Common myeloid progenitor, CD34-positive (primary cell): ENCODE measurements around the gene ZNF778.

Experiments used
- CTCF ChIA-PET: fragments of 350-600 bp; sonication (Branson Sonifier 250); formaldehyde crosslinking; loops from one replicate; lab custom pipeline; 2021; ENCODE audit warnings: antibody characterized with exemption; lab: Charles Lee
- POLR2A ChIA-PET: fragments of 350-600 bp; sonication (Branson Sonifier 250); formaldehyde crosslinking; loops from one replicate; lab custom pipeline; 2021; ENCODE audit warnings: antibody characterized with exemption; lab: Charles Lee
- DNase-seq, 3 donors: peaks; one replicate each; pipeline versions ENCODE4 v3.0.0 to v3.0.0-alpha.2; 2013
- H3K27ac ChIP-seq, 2 experiments: 1 replicate in 1 of 2; 2 replicates in 1 of 2; pipeline ENCODE4 v1.7.0; 2013; ENCODE audit warnings: inconsistent platforms in 2 of 2, low read length in 2 of 2, mild to moderate bottlenecking in 2 of 2, low read depth in 1 of 2, moderate library complexity in 1 of 2; ENCODE audit not compliant: severe bottlenecking in 2 of 2, insufficient read depth in 1 of 2, poor library complexity in 1 of 2
- H3K27me3 ChIP-seq, 5 experiments: replicated peaks in 2 of 5; 1 replicate in 3 of 5; 2 replicates in 2 of 5; pipeline versions ENCODE4 v1.6.1 to v1.7.0; 2013; ENCODE audit warnings: low read length in 4 of 5, mild to moderate bottlenecking in 2 of 5, moderate library complexity in 2 of 5, inconsistent platforms in 1 of 5; ENCODE audit not compliant: insufficient read depth in 5 of 5, control insufficient read depth in 4 of 5
- H3K36me3 ChIP-seq, 4 experiments: 1 replicate in 2 of 4; 2 replicates in 2 of 4; pipeline versions ENCODE4 v1.6.1 to v1.7.0; 2013; ENCODE audit warnings: low read length in 3 of 4, control low read depth in 1 of 4, mild to moderate bottlenecking in 1 of 4; ENCODE audit not compliant: control insufficient read depth in 4 of 4, insufficient read depth in 4 of 4
- H3K4me1 ChIP-seq, 4 experiments: 1 replicate in 3 of 4; 2 replicates in 1 of 4; pipeline versions ENCODE4 v1.6.1 to v1.7.1; 2013; ENCODE audit warnings: low read length in 3 of 4, mild to moderate bottlenecking in 3 of 4, control low read depth in 1 of 4, inconsistent platforms in 1 of 4, moderate library complexity in 1 of 4; ENCODE audit not compliant: control insufficient read depth in 4 of 4, insufficient read depth in 4 of 4; ENCODE audit errors: control extremely low read depth in 1 of 4
- H3K4me3 ChIP-seq, 7 experiments: 1 replicate in 4 of 7; 2 replicates in 3 of 7; pipeline versions ENCODE4 v1.5.1 to v1.7.0; 2013; ENCODE audit warnings: mild to moderate bottlenecking in 7 of 7, low read length in 6 of 7, moderate library complexity in 6 of 7, inconsistent platforms in 2 of 7, low read depth in 2 of 7, control low read depth in 1 of 7; ENCODE audit not compliant: insufficient read depth in 4 of 7, control insufficient read depth in 1 of 7; ENCODE audit errors: extremely low read depth in 1 of 7
- H3K9me3 ChIP-seq, 5 experiments: 1 replicate in 4 of 5; 2 replicates in 1 of 5; pipeline versions ENCODE4 v1.6.1 to v1.7.1; 2013; ENCODE audit warnings: low read length in 4 of 5, mild to moderate bottlenecking in 2 of 5, inconsistent platforms in 1 of 5, low read depth in 1 of 5, moderate library complexity in 1 of 5; ENCODE audit not compliant: control insufficient read depth in 4 of 5, insufficient read depth in 2 of 5; ENCODE audit errors: control extremely low read depth in 1 of 5
- WGBS: methylation state at CpG from one replicate; pipeline ENCODE4 v1.1.5; 2013; ENCODE audit not compliant: insufficient coverage; 5-methylcytosine and 5-hydroxymethylcytosine counted together

Gene ZNF778

GRCh38 chr16:89172171-89172527, 45.4 kb upstream of the ZNF778 start:
- Histone ChIP-seq H3K36me3 (no peaks in the 10 kb centered on the region), H3K9me3 (no peaks in the 10 kb centered on the region), H3K4me3 (no peak overlapping the region), H3K27me3 (peaks cover 0 to 18% (median 5%) of the 10 kb centered on the region in 5 experiments), H3K4me1 (peaks cover 0 to 27% (median 19%) of the 10 kb centered on the region in 4 experiments), H3K27ac (no peak overlapping the region)
- CTCF ChIA-PET = no interaction called here
- WGBS = 94% methylated on average over 8 of the region's 11 CpGs
- no peak for DNase-seq
- POLR2A ChIA-PET = interaction anchor here (0.6 kb wide), 1 partner anchor 23 kb away, joined by 3 read pairs; no protein-coding TSS in a partner anchor

GRCh38 chr16:89172528-89173173, 44.9 kb upstream of the ZNF778 start:
- no peak for DNase-seq
- WGBS = 85% methylated on average over 11 of the region's 13 CpGs
- no peaks in the 10 kb centered on the region for H3K36me3 ChIP-seq
- no peak overlapping the region for H3K4me3 ChIP-seq
- ChIA-PET POLR2A (interaction anchor here (0.6 kb wide), 1 partner anchor 22 kb away, joined by 3 read pairs; no protein-coding TSS in a partner anchor), CTCF (interaction anchor here (1.4 kb wide), 1 partner anchor 42 kb away, joined by 4 read pairs; no protein-coding TSS in a partner anchor)
- H3K4me1 ChIP-seq = peaks cover 0 to 23% (median 15%) of the 10 kb centered on the region in 4 experiments
- no peaks in the 10 kb centered on the region for H3K9me3 ChIP-seq
- H3K27me3 ChIP-seq = peaks cover 0 to 18% (median 5%) of the 10 kb centered on the region in 5 experiments
- no peak overlapping the region for H3K27ac ChIP-seq

GRCh38 chr16:89173174-89173921, 44.2 kb upstream of the ZNF778 start:
- POLR2A ChIA-PET = no interaction called here
- no peak for DNase-seq
- Histone ChIP-seq H3K4me3 (no peak overlapping the region), H3K27me3 (peaks cover 0 to 18% (median 5%) of the 10 kb centered on the region in 5 experiments), H3K9me3 (no peaks in the 10 kb centered on the region), H3K27ac (no peak overlapping the region), H3K36me3 (no peaks in the 10 kb centered on the region), H3K4me1 (peaks cover 0 to 21% (median 15%) of the 10 kb centered on the region in 4 experiments)
- 98% methylated on average over 8 of the region's 11 CpGs for WGBS
- CTCF ChIA-PET = interaction anchor here (0.8 to 1.4 kb wide), 2 partner anchors 19 to 41 kb away, joined by 3 to 4 read pairs; no protein-coding TSS in a partner anchor

- peaks cover 0 to 17% (median 5%) of the 10 kb centered on the region in 5 experiments for H3K27me3 ChIP-seq
- POLR2A ChIA-PET = no interaction called here
- WGBS = 96% methylated on average over 21 of the region's 23 CpGs
- CTCF ChIA-PET = interaction anchor here (0.8 to 1.4 kb wide), 2 partner anchors 18 to 40 kb away, joined by 3 to 4 read pairs; no protein-coding TSS in a partner anchor
- DNase-seq = no peak
- H3K36me3 ChIP-seq = no peaks in the 10 kb centered on the region
- H3K9me3 ChIP-seq = no peaks in the 10 kb centered on the region
- no peak overlapping the region for H3K27ac ChIP-seq
- H3K4me1 ChIP-seq = peaks cover 0 to 21% (median 15%) of the 10 kb centered on the region in 4 experiments
- no peak overlapping the region for H3K4me3 ChIP-seq
Measured at GRCh38 chr16:89174055-89174827, 43.3 kb upstream of the ZNF778 start.

- Histone ChIP-seq H3K4me1 (peaks cover 0 to 21% (median 15%) of the 10 kb centered on the region in 4 experiments), H3K27ac (no peak overlapping the region), H3K9me3 (no peaks in the 10 kb centered on the region), H3K27me3 (peaks cover 0 to 11% (median 5%) of the 10 kb centered on the region in 5 experiments), H3K4me3 (no peak overlapping the region), H3K36me3 (no peaks in the 10 kb centered on the region)
- no peak for DNase-seq
- ChIA-PET CTCF (no interaction called here), POLR2A (no interaction called here)
- WGBS = 94% methylated on average over 14 of the region's 14 CpGs
Measured at GRCh38 chr16:89174877-89175276, 42.6 kb upstream of the ZNF778 start.

- H3K4me3 ChIP-seq = no peak overlapping the region
- no peak for DNase-seq
- peaks cover 0 to 4% (median 0%) of the 10 kb centered on the region in 5 experiments for H3K27me3 ChIP-seq
- H3K36me3 ChIP-seq = no peaks in the 10 kb centered on the region
- H3K9me3 ChIP-seq = no peaks in the 10 kb centered on the region
- ChIA-PET POLR2A (no interaction called here), CTCF (no interaction called here)
- no peak overlapping the region for H3K27ac ChIP-seq
- WGBS = 55% methylated on average over 16 of the region's 20 CpGs
- H3K4me1 ChIP-seq = peaks cover 0 to 17% (median 14%) of the 10 kb centered on the region in 4 experiments
Measured at GRCh38 chr16:89175280-89176146, 42.0 kb upstream of the ZNF778 start.
